Measurements from ENCODE around the gene SH3BP5L. TPM values are rescaled to one million over a fixed set of nuclear protein-coding genes. Genes with fewer than 3 reads are reported as not detected.

Gene SH3BP5L
- total and polyA plus RNA-seq, 2 of the 8 experiments (the other 6 are each of a cell fraction or from before 2014, with no cell fraction given): 20.2 to 28.4 TPM

DNA sequence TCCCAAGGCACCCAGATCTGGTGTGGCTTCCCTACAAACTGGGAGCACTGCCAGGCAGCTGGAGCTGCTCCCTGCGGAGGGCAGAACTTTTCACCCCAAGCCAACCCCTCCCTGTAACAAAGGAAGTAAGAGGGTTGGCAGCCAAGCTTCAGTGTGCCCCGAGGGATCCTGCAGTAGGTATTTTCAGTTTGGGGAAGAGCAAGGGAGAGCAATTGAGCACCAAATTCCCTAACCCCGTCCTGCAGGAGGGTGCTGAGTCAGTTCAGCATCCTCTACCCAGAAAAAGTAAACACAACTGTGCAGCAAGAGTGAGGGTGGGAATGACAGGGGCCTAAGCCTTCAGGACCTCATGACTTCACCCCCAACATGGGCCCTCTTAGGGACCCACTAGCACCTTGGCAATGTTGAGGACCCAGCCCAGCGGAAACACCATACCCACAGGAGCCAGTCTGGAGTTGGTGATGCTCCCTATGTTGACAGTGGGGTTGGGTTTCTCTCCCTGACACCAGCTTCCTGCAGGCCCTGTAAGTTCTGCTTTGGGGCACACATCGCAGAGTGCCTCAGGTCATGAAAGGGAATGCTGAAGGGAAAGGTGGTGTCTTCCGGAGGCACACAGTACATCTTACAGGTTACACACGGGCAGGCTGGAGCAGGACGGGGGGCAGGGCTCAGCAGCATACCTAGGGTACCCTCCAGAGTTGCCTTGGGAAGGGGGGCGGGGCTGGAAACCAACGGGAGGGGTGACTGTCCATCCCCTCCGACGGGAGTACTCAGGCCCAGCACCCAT is 14.8 kb downstream of the SH3BP5L start:
- Histone ChIP-seq H3K79me2 (ENCODE audit: control insufficient read depth in 1 of 2, insufficient read depth in 2 of 2, low read length in 2 of 2) (no peaks in the 10 kb centered on the region), H3K9ac (replicated peaks in 1 of 4; ENCODE audit: extremely low read depth in 1 of 4, low read depth in 3 of 4, low read length in 3 of 4) (no peak overlapping the region), H3K4me2 (ENCODE audit: insufficient read depth in 1 of 2, low read depth in 2 of 2, low read length in 2 of 2) (no peak overlapping the region), H3K27ac (ENCODE audit: low read depth, low read length) (no peak overlapping the region), H2BK20ac (ENCODE audit: low read length) (no peak overlapping the region), H2BK5ac (ENCODE audit: low read depth, low read length) (no peak overlapping the region), H4K5ac (ENCODE audit: insufficient read length, low read depth, low read length) (no peak overlapping the region), H3K4me1 (replicated peaks in 1 of 4; ENCODE audit: control insufficient read depth in 3 of 4, insufficient read depth in 4 of 4, low read length in 3 of 4) (0 out of 7 replicates have a peak, but pooled peaks cover 0 to 2% (median under 1%) of the 10 kb centered on the region in 4 experiments), H3K4me3 (ENCODE audit: extremely low read depth in 1 of 4, insufficient read depth in 2 of 4, low read depth in 3 of 4, low read length in 4 of 4) (no peak overlapping the region), H4K8ac (ENCODE audit: extremely low read depth, insufficient read depth, low read length) (no peak overlapping the region), H3K9me3 (ENCODE audit: insufficient read depth in 2 of 2, low read depth in 1 of 2, low read length in 1 of 2) (peaks cover under 1 to 6% of the 10 kb centered on the region in 2 experiments; a peak in 1 of 4 replicates), H2BK12ac (ENCODE audit: low read depth, low read length) (no peak overlapping the region), H2AFZ (ENCODE audit: low read length) (no peak overlapping the region), H3K79me1 (ENCODE audit: low read depth, low read length) (no peaks in the 10 kb centered on the region), H3K18ac (ENCODE audit: extremely low read depth, low read length) (no peak overlapping the region), H2BK15ac (ENCODE audit: low read length) (no peak overlapping the region), H3K4ac (replicated peaks; ENCODE audit: insufficient read length, low read depth, low read length) (no peak overlapping the region), H4K20me1 (replicated peaks in 1 of 2; ENCODE audit: control insufficient read depth in 1 of 2, insufficient read depth in 2 of 2, low read length in 2 of 2) (no peaks in the 10 kb centered on the region), H2AK5ac (ENCODE audit: low read depth, low read length) (no peak overlapping the region), H3K36me3 (ENCODE audit: control insufficient read depth in 2 of 4, insufficient read depth in 4 of 4, low read length in 3 of 4) (peaks cover 10 to 24% (median 21%) of the 10 kb centered on the region in 4 experiments), H2BK120ac (replicated peaks; ENCODE audit: low read depth, low read length) (no peak overlapping the region), H3K23me2 (ENCODE audit: low read depth, low read length) (no peaks in the 10 kb centered on the region), H3K27me3 (replicated peaks in 1 of 4; ENCODE audit: control insufficient read depth in 3 of 4, extremely low read depth in 1 of 4, insufficient read depth in 3 of 4, low read length in 3 of 4) (no peaks in the 10 kb centered on the region), H3K23ac (ENCODE audit: insufficient read length) (no peak overlapping the region), H3K14ac (ENCODE audit: insufficient read length) (no peak overlapping the region), H4K91ac (replicated peaks; ENCODE audit: insufficient read length, low read length) (no peak overlapping the region), H3K56ac (replicated peaks; ENCODE audit: insufficient read length, low read depth, low read length) (no peak overlapping the region)
- 88% methylated on average over 7 of the region's 12 CpGs; no CpG with 5 or more reads in 1 of the 2 experiments for WGBS, 2 experiments (ENCODE audit: extremely low coverage in 1 of 2, insufficient coverage in 1 of 2, insufficient read length in 1 of 2, insufficient replicate concordance in 2 of 2, low coverage in 1 of 2, low lambda C conversion rate in 2 of 2, missing lambda C conversion rate in 1 of 2)
- DNase-seq (ENCODE audit: low read depth in 1 of 2, low spot score in 2 of 2): no peak
- POLR2A ChIA-PET (ENCODE audit: partially characterized antibody): interaction anchor here (0.9 to 2.4 kb wide), 7 partner anchors 9 to 52 kb away, joined by 3 to 8 read pairs (median 5); partner anchors contain the start of genes SH3BP5L and ZNF692
- no peak for FAIRE-seq
- CTCF ChIA-PET (ENCODE audit: partially characterized antibody): interaction anchor here (0.6 to 2.6 kb wide), 7 partner anchors 10 to 91 kb away, joined by 3 to 17 read pairs (median 5); partner anchors contain the start of gene ZNF672
- TF ChIP-seq ZNF274 (IDR thresholded peaks at IDR 0.05; ENCODE audit: borderline replicate concordance, extremely low read depth, low read length) (no peak), POU5F1 (IDR thresholded peaks at IDR 0.05; ENCODE audit: low read depth, low read length) (no peak), JUND (IDR thresholded peaks at IDR 0.05; ENCODE audit: low read length) (no peak), RAD21 (IDR thresholded peaks at IDR 0.05 in 1 of 2, conservative IDR thresholded peaks at IDR 0.05 in 1 of 2; ENCODE audit: low read depth in 2 of 2, low read length in 2 of 2) (no peak), CEBPB (IDR thresholded peaks at IDR 0.05; ENCODE audit: low read depth, low read length) (no peak), HDAC6 (IDR thresholded peaks at IDR 0.05; ENCODE audit: low read depth, low read length) (no peak), TCF12 (IDR thresholded peaks at IDR 0.05; ENCODE audit: low read depth, low read length) (no peak), KDM4A (IDR thresholded peaks at IDR 0.05; ENCODE audit: low read depth, low read length, severe bottlenecking) (no peak), GTF2F1 (IDR thresholded peaks at IDR 0.05; ENCODE audit: borderline replicate concordance, low read depth, low read length) (no peak), SP2 (IDR thresholded peaks at IDR 0.05; ENCODE audit: low read length) (no peak)
- TF ChIP-seq, protein P1, sequence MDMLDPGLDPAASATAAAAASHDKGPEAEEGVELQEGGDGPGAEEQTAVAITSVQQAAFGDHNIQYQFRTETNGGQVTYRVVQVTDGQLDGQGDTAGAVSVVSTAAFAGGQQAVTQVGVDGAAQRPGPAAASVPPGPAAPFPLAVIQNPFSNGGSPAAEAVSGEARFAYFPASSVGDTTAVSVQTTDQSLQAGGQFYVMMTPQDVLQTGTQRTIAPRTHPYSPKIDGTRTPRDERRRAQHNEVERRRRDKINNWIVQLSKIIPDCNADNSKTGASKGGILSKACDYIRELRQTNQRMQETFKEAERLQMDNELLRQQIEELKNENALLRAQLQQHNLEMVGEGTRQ (IDR thresholded peaks at IDR 0.05; ENCODE audit: low read length): no peak

Data from H1 (cell line).